ENCODE results near the gene C1D. TPM values are rescaled to one million over a fixed set of nuclear protein-coding genes. Genes with fewer than 3 reads are reported as not detected.

C1D gene
- total RNA-seq, 4 donors from 2014 or later = 7.1 to 35.3 (median 10.6) TPM

DNA sequence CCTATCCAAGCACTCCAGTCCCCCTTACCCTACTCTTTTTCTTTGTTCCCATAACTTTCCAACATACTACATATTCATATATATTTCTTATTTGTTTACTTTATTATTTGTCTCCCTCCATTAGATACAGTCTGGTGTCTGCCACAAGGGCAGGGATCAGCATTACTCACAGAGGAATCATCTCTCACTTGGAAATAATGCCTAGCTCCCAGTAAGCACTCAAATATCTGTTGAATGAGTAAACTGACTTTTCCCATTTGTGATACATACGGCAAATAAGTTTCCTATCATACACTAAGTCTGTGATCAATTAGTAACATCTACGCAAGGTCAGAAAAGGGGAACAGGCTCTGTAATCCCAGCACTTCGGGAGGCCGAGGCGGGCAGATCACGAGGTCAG, 18.7 kb downstream of the C1D start:
- Histone ChIP-seq H3K27me3 (no peaks in the 10 kb centered on the region), H3K9me3 (no peaks in the 10 kb centered on the region), H3K4me3 (no peak overlapping the region), H3K36me3 (peaks cover 0 to 11% (median 0%) of the 10 kb centered on the region in 3 donors), H3K4me1 (no peaks in the 10 kb centered on the region), H3K27ac (no peak overlapping the region)
- TF ChIP-seq, protein P1, sequence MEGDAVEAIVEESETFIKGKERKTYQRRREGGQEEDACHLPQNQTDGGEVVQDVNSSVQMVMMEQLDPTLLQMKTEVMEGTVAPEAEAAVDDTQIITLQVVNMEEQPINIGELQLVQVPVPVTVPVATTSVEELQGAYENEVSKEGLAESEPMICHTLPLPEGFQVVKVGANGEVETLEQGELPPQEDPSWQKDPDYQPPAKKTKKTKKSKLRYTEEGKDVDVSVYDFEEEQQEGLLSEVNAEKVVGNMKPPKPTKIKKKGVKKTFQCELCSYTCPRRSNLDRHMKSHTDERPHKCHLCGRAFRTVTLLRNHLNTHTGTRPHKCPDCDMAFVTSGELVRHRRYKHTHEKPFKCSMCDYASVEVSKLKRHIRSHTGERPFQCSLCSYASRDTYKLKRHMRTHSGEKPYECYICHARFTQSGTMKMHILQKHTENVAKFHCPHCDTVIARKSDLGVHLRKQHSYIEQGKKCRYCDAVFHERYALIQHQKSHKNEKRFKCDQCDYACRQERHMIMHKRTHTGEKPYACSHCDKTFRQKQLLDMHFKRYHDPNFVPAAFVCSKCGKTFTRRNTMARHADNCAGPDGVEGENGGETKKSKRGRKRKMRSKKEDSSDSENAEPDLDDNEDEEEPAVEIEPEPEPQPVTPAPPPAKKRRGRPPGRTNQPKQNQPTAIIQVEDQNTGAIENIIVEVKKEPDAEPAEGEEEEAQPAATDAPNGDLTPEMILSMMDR (IDR thresholded peaks at IDR 0.05) = no peak
- no peak for TF ChIP-seq POLR2A (IDR thresholded peaks at IDR 0.05)
- no peak for DNase-seq

DNA sequence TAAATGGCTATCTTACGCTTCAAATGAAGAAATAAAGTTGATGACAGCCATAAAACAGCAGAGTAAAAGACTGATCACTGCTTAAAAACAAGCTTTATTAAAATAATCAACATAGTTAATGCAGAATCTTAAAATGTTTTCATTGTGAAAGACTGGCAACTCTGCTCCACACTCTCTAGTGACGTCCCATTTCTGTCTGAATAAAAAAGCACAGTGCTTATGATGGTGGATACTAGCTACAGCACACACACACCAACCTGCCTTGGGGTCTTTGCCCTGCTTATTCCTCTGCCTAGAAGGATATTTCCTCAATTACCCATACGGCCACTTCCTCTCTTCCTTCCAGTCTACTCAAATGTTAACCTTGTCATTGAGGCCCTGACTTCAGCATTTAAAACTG, 19.1 kb downstream of the C1D start:
- Histone ChIP-seq H3K4me1 (no peaks in the 10 kb centered on the region), H3K27me3 (no peaks in the 10 kb centered on the region), H3K36me3 (peaks cover 0 to 11% (median 0%) of the 10 kb centered on the region in 3 donors), H3K27ac (no peak overlapping the region), H3K9me3 (no peaks in the 10 kb centered on the region), H3K4me3 (no peak overlapping the region)
- TF ChIP-seq, protein P1 (IDR thresholded peaks at IDR 0.05) = no peak
- TF ChIP-seq POLR2A (IDR thresholded peaks at IDR 0.05) = no peak
- DNase-seq = no peak

DNA sequence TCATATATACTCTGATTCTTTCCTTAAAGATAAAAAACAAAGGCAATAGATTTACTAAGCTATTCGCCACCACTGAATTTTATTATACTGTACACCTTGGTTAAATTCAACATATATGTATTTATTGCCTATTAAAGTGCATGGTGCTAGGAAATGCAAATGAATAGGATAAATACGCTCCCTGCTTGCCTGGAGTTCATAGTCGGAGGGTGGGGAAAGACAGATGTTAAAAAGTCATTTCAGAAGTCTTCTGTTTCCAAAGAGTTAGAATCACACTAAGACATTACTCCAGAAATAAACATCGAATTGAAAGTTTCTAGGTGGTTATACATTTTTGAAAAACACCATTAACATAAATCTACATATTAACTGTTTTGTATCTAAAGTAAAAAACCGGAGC, 19.8 kb downstream of the C1D start:
- Histone ChIP-seq H3K27ac (no peak overlapping the region), H3K27me3 (no peaks in the 10 kb centered on the region), H3K36me3 (peaks cover 0 to 11% (median 0%) of the 10 kb centered on the region in 3 donors), H3K4me3 (no peak overlapping the region), H3K4me1 (no peaks in the 10 kb centered on the region), H3K9me3 (no peaks in the 10 kb centered on the region)
- DNase-seq = no peak
- TF ChIP-seq POLR2A (IDR thresholded peaks at IDR 0.05) = no peak
- TF ChIP-seq, protein P1 (IDR thresholded peaks at IDR 0.05) = no peak

DNA sequence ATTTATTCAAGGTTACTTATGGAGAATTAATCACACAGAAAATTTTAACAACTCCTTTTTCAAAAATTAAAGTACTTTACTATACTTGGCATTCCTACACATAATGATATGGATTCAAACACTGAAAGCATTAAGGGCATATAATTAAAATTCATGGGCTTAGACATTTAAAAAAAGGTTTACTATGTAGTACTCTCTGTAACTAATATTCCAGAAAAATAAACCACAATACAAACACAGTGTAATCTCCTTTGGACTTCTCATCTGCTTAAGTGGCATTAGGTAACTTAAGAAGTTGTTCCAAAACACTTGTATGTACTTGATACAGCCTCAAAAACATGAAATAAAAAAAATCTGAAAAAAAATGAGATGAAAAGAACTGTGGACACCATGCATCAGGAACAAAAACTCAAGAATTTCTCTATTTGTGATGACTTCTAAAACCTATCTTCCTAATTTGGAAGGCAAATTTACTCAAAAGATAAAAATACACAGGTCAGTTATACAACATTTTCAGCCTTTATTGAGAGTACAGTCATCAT, 21.0 kb downstream of the C1D start:
- DNase-seq = no peak
- TF ChIP-seq, protein P1 (IDR thresholded peaks at IDR 0.05) = no peak
- no peak for TF ChIP-seq POLR2A (IDR thresholded peaks at IDR 0.05)
- Histone ChIP-seq H3K4me3 (no peak overlapping the region), H3K4me1 (no peaks in the 10 kb centered on the region), H3K9me3 (no peaks in the 10 kb centered on the region), H3K27ac (no peak overlapping the region), H3K27me3 (no peaks in the 10 kb centered on the region), H3K36me3 (peaks cover 0 to 11% (median 0%) of the 10 kb centered on the region in 3 donors)

DNA sequence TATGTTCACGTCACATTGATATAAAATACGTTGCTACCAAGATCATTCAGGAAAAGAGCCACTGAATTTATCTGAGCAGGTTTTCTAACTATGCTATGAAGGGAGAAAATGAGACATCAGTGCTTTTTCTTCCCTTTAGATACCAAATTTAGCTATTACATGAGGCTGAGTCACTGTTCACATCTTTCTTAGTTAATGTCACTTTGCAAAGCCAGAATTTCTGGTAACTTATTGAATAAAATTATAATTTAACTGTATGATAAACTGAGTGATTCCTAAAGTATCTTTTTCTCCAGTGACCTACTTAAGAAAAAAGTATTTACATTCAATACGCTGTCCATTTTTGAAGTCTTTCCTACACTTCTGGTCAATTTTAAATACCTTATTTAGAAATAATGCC, 22.7 kb downstream of the C1D start:
- Histone ChIP-seq H3K27ac (no peak overlapping the region), H3K4me3 (no peak overlapping the region), H3K27me3 (no peaks in the 10 kb centered on the region), H3K4me1 (no peaks in the 10 kb centered on the region), H3K36me3 (peaks cover 0 to 11% (median 0%) of the 10 kb centered on the region in 3 donors), H3K9me3 (no peaks in the 10 kb centered on the region)
- no peak for DNase-seq
- TF ChIP-seq, protein P1 (IDR thresholded peaks at IDR 0.05) = no peak
- no peak for TF ChIP-seq POLR2A (IDR thresholded peaks at IDR 0.05)

DNA sequence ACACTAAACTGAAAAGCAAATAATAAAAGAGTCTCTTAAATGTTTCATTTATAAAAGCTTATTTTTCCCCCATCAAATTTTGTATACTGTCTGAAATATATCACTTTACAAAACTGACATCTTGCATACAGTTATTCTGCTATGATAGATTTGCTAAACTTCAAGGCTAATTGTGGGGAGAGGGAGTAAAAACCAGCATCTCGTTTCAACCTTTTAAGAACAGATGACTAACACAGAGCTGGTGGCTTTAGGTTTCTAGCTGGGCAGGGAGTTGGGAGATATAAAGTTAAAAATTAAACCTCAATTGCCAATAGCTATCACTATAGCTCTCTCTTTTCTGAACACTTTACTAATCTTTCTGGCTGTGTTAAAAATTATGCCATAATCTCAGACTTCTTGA, 23.5 kb downstream of the C1D start:
- Histone ChIP-seq H3K36me3 (peaks cover 0 to 6% (median 0%) of the 10 kb centered on the region in 3 donors), H3K27ac (no peak overlapping the region), H3K9me3 (no peaks in the 10 kb centered on the region), H3K27me3 (no peaks in the 10 kb centered on the region), H3K4me3 (no peak overlapping the region), H3K4me1 (no peaks in the 10 kb centered on the region)
- no peak for TF ChIP-seq POLR2A (IDR thresholded peaks at IDR 0.05)
- TF ChIP-seq, protein P1 (IDR thresholded peaks at IDR 0.05) = no peak
- no peak for DNase-seq
